Left renal cortex interstitium (tissue), 4 donors: Measurements from ENCODE around the gene LRP5. TPM values are rescaled to one million over a fixed set of nuclear protein-coding genes. Genes with fewer than 3 reads are reported as not detected.
A peak's percentile ranks its signal among the peaks of the same experiment; 100 is the strongest.
"Not testable (repeated sequence)": the region's sequence is repeated elsewhere in the genome, so short reads cannot be mapped to it uniquely, and the experiment has no call there.

Experiments
- DNase-seq, 4 donors: peaks; one replicate each; pipeline ENCODE4 v3.0.0-alpha.2; 2013; ENCODE audit warnings: low read depth in 4 of 4, low spot score in 2 of 4, missing footprints in 1 of 4
- polyA plus RNA-seq, 4 donors: library from polyadenylated mRNA; unstranded; fragments of 120-200 nt; gene quantifications; one replicate each; pipeline ENCODE4 v1.2.1, GENCODE V29; 2013; ENCODE audit not compliant: insufficient read length in 4 of 4

The LRP5 gene
- polyA plus RNA-seq, 4 donors = 34.9 to 67.8 (median 58.9) TPM

- DNase-seq = no peak
These were observed 29.4 kb downstream of the LRP5 start for GRCh38 chr11:68341557-68342458.

- DNase-seq = peak in 1 of 4 donors; percentile 50
These were observed 30.2 kb downstream of the LRP5 start for GRCh38 chr11:68342459-68343158.

- no peak for DNase-seq
These were observed 31.4 kb downstream of the LRP5 start for GRCh38 chr11:68343761-68344256.

- DNase-seq = not testable (repeated sequence)
These were observed 32.4 kb downstream of the LRP5 start for GRCh38 chr11:68344821-68345220.

GRCh38 chr11:68345776-68346461 is 33.5 kb downstream of the LRP5 start:
- no peak for DNase-seq

GRCh38 chr11:68346462-68346790 is 34.0 kb downstream of the LRP5 start:
- peak in 1 of 4 donors; percentile 50 for DNase-seq

- DNase-seq = no peak
These were observed 35.0 kb downstream of the LRP5 start for GRCh38 chr11:68347345-68347744.

DNA sequence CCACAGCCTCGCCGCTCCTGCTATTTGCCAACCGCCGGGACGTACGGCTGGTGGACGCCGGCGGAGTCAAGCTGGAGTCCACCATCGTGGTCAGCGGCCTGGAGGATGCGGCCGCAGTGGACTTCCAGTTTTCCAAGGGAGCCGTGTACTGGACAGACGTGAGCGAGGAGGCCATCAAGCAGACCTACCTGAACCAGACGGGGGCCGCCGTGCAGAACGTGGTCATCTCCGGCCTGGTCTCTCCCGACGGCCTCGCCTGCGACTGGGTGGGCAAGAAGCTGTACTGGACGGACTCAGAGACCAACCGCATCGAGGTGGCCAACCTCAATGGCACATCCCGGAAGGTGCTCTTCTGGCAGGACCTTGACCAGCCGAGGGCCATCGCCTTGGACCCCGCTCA is 35.5 kb downstream of the LRP5 start:
- no peak for DNase-seq

GRCh38 chr11:68349461-68350249 is 37.3 kb downstream of the LRP5 start:
- DNase-seq = no peak

DNA sequence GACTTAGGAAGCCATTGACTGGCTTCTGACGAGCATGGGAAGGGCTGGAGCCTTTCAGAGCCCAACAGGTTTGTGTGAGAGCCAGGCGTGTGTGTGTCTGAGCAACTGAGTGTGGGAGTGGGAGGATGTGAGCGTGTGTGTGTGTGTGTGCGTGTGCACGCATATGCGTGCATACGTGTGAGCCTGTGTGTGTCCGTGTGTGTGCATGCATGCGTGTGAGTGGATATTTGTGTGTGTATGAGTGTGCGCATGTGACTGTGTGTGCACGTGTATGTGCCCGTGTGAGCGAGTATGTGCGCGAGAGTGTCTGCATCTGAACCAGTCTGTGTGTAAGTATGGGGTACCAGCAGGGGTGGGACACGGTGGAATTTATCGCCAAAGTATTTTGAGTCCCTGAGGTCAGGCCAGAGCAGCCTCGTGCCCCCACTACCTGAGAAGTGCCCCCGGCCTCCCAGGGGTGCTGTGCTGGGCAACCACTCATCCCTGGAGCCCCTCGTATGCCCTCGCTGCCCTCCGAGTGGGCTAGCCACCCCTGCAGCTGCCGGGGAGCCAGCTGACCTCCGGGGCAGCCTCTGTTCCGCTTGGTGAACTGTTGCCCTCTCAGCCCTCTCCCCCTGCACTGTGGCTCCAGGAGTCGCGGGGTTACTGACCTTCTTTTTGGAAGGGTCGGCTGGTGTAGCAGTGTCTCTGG is 38.5 kb downstream of the LRP5 start:
- DNase-seq = no peak

DNA sequence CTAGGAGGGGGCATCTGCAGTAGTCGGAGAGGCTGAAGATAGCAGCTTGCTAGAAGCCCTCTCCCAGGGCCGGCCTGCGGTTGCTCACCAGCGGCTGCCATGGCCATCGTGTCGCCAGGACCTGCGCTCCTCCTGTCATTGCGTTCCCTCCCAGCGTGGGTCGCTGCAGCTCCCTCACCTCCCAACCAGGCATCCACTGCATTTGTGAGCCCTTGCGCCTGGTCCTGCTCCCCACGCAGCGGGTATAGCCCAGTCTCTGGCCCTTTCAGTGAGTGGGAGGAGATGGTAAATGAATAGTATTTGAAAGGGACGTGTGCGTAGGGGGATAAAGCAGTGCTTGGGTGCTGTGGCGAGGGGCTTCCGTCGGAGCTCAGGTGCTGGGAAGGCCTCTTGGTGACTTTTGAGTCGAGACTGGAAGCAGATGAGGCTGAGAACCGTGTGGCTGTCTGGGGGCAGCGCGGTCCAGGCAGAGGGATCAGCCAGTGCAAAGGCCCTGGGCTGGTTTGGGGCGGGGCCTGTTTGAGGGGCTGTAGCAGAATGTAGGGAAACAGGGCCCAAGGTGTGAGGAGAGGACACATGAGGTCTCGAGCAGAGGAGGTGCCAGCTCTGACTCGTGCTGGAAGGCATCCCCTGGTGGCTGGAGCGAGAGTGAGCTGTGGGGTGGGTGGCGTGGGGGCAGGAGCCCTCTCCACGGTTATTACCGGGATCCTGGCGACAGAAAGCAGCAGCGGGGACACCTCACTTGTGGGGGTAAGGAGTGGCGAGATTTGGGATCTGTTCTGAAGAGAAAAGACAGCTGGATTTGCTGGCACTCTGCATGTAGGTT is 39.3 kb downstream of the LRP5 start:
- DNase-seq = no peak

- DNase-seq = no peak
These were observed 40.2 kb downstream of the LRP5 start for GRCh38 chr11:68352591-68352990.

DNA sequence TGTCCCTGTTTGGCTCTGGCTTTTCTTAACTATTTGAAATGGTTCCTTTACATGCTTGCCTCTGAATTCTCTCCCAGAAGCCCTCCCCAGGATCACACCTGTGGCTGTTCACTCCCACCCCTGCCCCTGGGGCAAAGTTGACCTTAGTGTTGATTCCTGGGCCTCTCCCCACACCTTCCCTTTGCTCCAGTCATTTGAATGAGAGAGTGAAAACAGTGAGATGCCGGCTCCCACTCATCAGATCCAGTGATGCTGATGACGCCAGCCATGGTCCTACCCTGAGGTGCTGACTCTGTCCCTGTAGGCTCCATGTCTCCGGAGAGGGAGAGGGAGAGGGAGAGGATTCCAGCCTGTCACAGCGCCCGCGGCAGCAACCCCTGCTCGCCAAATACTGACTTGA is 40.7 kb downstream of the LRP5 start:
- no peak for DNase-seq

DNA sequence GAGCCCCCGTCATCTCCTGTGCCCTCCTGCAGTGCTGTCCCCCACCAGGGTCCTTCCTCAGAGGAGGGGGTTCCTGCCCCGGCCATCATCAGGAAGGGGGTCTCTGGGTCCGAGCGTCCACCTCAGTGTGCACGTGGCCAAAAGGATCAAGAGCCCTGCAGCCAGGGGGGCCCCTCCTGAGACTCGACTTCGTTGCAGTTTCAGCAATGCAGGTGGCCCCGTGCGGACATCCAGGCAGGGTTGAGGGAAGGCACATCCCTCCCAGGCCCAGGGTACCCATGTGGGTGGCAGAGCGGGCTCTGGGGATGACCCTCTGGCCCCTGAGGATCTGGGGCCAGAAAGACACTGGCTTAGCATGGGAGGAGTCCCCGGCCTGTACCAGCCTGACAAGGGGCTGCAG is 41.3 kb downstream of the LRP5 start:
- no peak for DNase-seq

DNA sequence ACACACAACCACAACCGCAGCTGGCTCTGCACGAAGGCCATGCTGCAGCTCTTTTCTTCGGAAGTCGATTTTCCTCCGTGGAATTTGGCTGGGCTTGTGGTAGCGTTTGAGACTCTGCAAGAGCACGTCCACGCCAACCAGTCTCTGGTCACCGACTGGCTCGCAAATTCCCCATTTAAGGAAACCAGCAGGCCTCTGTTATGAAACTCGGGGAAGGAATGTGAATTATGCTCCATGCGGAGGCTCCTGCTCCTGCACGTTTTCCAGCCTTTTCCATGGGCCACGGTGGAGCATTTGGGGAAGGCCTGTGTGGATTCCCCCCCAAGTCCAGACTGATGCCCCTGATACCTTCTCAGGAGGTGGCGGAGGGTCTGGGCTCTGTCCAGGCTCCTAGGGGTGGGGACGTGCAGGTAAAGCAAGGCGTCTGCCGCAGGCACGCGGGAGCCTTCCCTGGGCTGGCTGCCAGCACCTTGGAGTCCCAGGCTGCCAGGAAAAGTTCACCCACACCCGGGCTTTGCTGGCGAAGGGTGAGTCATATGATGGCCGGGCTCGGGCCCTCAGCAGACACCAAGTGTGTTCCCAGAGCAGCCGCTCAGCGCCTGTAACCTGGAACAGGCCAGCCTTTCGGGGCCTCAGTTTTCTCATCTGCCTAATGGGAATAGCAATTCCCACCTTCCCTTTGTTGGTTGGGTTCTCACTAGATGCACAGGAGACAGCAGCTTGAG is 41.9 kb downstream of the LRP5 start:
- DNase-seq = no peak

DNA sequence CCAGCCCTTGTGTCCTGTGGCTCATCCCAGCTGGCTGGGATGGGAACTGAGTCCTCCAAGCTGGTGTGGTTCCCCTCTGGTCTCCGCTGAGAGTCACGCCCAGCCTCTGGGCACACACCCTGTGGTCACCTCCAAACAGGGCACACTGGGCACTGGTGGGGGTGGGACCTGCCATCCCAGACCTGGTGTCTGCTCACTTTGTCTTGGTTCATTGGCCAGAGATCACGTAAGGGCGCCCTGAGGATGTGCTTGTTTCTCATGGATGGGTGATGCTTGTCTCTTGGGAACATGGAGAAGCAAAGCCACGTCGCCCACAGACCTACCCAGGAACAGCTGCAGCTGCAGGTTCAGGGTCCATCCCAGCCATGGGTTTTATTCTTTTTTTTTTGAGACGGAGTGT is 43.1 kb downstream of the LRP5 start:
- no peak for DNase-seq

GRCh38 chr11:68357568-68357967 is 45.2 kb downstream of the LRP5 start:
- DNase-seq = no peak

GRCh38 chr11:68358416-68358815 is 46.0 kb downstream of the LRP5 start:
- no peak for DNase-seq
